ENCODE data around the gene UCN.
"Not testable (repeated sequence)": the region's sequence is repeated elsewhere in the genome, so short reads cannot be mapped to it uniquely, and the experiment has no call there.

The UCN gene, protein sequence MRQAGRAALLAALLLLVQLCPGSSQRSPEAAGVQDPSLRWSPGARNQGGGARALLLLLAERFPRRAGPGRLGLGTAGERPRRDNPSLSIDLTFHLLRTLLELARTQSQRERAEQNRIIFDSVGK

DNA sequence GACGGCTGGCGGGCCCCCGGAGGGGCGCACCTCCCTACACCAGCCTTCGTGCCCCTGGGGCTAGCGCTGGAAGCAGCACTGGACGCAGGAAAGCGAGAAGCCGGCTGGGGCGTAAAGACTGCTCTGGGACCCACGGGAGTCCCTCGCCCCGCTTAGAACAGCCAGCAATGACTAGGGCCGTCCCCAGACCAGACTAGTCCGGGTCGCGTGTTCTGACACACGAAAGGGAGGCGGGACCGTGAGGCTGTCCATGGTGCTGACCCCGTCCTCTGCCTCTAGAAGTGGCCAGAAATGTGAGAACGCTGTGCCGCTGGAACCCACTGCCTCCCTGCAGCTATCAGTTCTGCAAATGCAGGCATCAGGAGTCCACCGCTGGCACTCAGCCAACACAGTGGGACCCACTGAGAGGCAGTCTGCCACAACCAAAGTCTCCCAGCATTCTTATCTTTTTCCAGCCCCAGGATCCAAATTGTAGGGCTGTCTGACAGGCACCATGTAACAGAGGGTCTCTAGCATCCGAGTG is at the start of gene UCN:
Gene UCN, minus strand, starts transcription at position 87 of the 523 bp plus-strand sequence. CDS start 550 bp downstream, outside the sequence.
- peak; percentile 47 for DNase-seq (ENCODE audit: low spot score)

DNA sequence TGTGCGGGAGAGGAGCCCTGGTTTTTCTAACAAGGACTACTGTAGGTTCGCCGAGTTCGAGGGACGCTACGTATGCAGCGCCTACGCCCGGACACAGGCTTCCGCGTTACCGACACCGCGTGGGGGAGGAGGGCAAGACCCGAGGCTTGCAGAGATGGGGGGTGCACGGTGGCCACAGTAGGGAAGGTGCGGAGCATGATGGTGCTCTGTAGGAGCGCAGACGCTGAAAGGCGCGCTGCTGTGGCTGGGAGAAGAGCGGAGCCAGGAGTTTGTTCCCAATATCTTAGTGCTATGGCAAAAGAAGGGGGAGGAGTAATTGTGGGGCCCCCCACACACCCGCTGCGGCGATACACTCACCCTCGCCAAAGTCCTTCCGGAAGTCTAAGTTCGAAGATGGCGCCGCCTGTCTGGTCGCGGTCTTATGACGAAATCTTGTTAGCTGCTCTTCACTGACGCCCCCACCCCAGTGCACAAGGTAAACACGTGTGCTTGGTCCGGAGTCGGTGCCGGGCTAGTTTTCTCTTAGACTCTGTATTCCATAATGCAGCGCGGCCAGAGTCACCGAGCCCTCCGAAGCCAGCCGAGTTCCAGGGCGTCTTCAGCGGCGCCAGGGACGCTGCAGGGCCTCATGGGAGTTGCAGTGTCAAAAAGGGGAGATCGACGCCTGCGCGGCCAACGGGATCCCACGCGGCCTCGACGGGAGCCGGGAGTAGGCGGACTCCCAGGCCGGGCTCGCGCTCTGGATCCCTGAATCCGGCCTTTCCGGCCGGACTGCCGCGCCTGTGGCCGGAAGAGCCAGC is 48.3 kb upstream of the UCN start, which contains the start of gene GTF3C2:
Gene GTF3C2, minus strand, starts transcription at position 383 of the 800 bp plus-strand sequence. CDS start 13,210 bp downstream, outside the sequence.
- peak; percentile 96 for DNase-seq (ENCODE audit: low spot score)

DNA sequence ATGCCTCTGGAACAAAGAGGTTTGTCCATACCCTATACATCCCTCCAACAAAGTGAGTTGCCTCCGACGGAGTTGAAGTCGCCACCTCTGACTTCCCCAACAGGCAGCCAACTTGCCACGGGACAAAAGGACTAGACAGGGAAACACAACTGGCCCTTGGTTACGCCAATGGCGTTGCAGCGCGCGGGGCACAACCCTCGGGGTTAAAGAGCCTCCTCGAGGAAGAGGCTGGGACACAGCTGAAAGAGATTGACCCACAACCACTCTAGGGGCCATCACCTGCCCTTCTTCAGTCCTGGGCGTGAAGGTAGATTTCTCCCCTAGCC is 47.8 kb upstream of the UCN start:
- peak; percentile 65 for DNase-seq (ENCODE audit: low spot score)

DNA sequence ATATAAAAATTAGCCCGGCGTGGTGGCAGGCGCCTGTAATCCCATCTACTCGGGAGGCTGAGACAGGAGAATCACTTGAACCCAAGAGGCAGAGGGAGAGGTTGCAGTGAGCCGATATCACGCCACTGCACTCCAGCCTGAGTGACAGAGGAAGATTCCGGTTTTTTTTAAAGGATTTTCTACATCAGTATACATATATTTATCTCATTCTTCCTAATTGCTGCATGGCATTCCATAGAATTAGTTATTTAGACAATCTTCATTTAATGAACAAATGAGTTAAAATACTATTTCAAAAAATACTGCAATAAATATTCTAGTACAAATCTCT is 46.3 kb upstream of the UCN start:
- DNase-seq (ENCODE audit: low spot score) = no peak

DNA sequence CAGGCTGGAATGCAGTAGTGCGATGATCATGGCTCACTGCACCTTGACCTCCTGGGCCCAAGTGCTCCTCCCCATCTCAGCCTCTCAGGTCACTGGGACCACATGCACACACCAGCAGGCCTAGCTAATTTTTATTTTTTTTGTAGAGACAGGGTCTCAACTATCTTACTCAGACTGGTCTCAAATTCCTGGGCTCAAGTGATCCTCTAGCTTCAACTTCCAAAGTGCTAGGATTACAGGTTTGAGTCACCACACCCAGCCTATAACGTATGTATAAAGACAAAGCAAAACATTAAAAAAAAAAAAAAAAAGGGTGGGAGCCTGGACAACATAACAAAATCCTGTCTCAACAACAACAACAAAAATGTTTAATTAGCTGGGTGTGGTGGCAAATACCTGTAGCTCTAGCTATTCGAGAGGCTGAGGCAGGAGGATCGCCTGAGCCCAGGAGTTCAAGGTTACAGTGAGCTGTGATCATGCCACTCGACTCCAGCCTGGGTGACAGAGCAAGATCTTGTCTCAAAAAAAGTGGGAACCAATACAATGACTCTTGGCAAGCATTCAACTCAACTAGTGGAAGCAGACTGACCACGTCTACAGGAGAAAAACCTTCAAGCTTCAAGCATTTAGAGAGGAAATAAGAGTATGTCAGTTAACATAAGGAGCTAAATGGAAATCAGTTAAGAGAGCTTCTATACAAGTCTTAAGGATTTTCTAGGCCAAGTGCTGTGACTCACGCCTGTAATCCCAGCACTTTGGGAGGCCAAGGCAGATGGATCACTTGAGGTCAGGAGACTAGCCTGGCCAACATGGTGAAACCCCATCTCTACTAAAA is 45.7 kb upstream of the UCN start:
- DNase-seq (ENCODE audit: low spot score) = no peak

DNA sequence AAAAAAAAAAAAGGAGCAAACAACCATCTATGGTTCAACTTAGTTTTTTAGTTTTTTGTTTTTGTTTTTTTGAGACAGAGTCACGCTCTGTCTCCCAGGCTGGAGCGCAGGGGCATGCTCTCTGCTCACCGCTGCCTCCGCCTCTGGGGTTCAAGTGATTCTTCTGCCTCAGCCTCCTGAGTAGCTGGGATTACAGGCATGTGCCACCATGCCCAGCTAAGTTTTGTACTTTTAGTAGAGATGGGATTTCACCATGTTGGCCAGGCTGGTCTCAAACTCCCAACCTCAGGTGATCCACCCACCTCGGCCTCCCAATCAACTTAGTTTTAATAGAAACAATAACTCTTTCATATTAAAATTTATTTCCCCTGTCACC is 45.1 kb upstream of the UCN start:
- DNase-seq (ENCODE audit: low spot score) = not testable (repeated sequence)

DNA sequence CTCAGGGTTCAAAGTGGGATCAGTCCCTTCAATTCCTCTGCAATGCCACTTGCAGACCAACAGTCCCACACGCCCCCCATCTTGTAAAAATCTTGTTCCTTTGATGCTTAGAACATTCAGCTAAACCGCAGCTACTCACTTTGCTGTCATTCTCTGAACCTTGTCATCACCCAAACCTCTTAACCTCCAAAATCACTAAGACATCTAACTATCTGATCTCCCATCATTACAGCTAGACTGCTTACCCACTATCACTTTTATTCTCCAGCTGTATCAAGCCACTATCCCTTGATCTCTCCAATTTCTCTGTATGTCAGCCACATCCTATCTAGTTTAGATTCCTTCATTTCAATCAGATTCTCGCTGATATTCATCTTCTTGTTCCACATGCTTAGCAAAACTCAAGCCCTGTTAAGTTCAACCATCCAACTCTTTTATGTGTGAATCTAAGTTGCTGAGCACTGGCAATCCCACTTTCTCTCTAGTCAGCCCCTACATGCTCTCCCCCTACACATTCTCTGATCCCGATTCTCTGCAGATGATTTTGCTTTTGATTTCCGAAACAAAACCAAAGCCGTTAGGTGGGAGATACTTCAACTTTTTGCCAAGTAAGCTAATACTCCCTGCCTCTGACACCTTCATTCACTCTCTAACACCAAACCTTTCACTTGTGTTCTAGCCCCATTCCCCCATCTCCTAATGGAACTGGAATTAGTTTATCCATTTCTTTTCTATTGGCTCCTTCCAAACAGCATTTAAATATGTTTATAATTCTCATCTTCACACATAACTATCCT is 43.8 kb upstream of the UCN start:
- DNase-seq (ENCODE audit: low spot score) = no peak

DNA sequence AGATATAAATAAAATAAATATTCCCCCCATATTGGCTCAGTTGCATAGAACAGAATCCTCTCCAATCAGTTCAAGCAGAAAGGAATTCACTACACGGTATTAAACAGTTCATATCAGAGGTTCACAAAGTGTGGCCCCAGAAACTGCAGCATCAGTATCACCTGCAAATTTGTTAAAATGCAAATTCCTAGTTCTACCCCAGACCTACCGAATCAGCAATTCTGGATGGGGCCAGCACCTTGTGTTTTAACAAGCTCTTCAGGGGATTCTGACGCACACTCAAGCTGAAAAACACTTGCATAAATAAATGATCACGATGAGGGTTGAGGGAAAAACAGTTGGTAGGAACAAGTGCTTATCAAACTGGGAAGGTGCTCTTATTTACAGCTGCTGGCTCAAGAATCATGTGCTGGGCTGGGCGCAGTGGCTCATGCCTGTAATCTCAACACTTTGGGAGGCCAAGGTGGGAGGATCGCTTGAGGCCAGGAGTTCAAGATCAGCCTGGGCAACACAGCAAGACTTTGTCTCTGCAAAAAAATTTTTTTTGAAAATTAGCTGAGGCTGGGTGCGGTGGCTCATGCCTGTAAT is 42.0 kb upstream of the UCN start:
- DNase-seq (ENCODE audit: low spot score) = no peak

DNA sequence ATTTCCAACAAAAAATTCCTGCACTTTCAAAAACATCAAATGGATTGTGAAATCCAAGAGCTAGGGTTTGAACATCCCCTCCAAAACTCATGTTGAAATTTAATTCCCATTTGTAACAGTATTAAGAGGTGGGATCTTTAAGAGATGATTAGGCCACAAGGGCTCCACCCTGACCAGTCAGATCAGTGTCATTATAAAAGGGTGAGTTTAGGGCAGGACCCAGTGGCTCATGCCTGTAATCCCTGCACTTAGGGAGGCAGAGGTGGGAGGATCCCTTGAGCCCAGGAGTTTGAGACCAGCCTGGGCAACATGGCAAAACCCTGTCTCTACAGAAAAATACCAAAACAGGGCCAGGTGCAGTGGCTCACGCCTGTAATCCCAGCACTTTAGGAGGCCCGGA is 39.4 kb upstream of the UCN start:
- no peak for DNase-seq (ENCODE audit: low spot score)

DNA sequence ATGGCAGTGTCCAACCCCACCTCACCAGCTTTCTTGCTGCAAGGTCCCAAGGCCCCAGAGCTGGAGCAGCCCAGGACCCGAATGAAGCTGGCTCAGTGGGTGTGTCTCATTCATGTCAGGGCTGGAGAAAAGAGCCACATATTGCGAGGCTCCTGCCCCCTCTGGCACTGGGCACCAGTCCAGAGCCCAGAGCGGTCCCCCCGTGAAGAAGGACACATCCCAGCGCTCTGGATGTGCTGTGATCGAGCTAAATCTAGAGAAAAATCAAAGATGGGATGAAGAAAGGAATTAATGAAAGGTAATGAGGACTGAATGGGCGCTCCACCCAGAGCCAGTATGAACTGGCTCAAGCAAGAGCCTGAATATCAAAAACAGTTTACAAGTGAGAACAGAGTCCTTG is 27.9 kb upstream of the UCN start:
- no peak for DNase-seq (ENCODE audit: low spot score)

DNA sequence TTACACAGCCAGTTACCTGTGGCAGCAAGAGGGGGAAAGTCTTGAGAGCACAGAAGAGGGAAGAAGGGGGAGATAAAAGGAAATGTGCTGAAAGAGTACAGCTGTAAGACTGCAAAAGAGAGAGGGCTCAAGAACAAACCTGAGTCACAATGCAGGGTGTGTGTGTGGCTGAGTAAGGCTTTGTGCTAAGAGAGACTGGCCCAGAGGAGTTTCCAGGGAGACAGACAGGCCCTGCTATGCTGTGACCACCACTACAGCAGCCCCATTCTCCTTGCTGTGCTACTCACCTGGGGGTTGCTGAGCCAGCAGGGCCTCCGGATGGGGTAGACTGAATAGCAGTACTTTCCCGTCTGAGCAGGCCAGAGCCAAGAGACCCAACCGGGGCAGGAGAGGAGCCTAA is 27.1 kb upstream of the UCN start:
- DNase-seq (ENCODE audit: low spot score) = no peak

DNA sequence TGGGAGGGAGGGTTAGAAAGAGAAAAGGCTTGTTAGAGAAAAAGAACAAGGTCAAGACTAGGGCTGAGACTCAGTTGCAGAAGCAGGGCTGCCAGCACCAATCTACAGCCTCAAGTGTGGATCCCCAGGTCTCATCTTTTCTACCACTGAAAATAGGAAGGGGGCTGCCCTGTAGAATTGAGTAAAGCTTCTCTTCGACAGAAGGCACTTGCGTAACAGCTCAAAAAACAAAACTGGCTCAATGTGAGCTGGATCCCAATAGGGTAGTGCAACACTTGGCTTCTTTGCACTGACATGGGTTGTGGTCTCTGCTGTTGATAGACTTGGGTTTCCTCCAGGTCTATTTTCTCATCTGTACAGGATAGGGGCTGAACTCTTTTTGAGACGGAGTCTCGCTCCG is 16.5 kb upstream of the UCN start:
- DNase-seq (ENCODE audit: low spot score) = no peak

DNA sequence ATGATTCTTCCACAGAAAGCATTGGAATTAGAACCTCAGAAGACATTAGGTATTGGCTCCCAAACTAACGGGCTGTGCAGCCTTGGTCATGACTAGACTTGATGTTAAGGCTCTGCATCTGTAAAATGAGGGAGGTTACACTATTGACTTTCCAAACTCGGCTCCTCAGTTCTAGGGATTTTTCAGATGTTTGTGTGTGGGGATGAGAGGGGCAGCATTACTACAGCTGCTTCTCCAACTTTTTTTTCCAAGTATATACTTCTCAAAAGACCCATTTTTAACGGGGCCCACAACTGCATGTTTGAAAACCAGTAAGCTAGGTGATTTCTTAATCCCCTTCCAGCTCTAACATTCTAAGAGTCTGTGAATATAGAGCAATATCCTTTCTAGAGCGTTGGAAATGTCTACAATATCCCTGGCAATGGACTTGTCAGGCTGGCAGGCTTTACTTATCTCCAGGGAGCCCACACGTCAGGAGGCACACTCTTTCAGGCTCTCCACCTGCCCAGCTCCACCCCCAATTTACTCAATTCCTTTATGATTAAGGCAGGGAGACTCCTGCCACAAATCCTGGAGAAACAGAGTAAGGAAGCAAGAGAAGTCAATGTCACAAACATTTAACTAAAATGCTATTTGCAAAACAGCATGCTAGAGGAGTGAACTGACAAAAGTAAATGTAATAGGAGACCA is 15.5 kb upstream of the UCN start:
- DNase-seq (ENCODE audit: low spot score) = no peak

DNA sequence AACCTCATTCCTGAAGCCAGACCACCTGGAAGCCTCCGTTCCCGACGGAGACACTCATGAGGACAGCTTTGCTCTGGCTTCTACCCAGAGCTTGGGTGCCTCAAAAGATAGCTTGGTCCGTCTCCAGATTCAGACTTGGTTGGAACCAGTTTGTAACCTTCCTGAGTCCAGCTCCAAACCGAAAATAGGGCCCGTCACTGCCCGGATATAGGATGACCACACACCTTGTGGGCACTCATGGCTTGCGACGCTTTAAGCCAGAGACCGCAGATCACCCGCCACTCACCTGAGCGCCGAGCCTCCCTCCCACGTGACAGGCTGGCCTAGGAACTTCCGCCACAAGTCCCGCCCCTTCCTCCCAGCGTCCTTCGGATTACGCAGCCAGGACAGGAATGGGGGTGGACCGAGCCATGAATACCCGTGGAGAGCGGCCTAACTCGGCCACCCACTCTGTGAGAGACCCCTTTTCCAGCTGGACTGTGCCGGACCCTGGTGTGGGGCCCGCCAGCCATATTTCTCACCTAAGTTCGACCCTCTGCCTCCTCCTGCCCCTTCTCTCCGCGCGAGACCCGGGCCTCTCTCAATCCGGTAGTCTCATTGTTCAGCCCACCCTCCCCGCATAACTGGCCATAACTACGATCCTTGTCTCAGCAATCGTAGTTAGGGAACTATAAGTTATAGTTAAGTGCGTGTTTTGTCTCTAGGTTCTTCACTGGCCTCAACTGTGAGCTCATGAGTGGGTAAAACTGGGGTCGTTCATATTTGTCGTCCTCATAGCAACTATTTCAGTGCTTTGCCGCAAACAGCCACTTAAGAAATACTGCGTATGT is 14.7 kb upstream of the UCN start, which contains the start of gene MPV17:
Gene MPV17, minus strand, starts transcription at position 332 of the 830 bp plus-strand sequence. CDS start 580 bp downstream, outside the sequence.
- DNase-seq (ENCODE audit: low spot score) = peak; percentile 97

DNA sequence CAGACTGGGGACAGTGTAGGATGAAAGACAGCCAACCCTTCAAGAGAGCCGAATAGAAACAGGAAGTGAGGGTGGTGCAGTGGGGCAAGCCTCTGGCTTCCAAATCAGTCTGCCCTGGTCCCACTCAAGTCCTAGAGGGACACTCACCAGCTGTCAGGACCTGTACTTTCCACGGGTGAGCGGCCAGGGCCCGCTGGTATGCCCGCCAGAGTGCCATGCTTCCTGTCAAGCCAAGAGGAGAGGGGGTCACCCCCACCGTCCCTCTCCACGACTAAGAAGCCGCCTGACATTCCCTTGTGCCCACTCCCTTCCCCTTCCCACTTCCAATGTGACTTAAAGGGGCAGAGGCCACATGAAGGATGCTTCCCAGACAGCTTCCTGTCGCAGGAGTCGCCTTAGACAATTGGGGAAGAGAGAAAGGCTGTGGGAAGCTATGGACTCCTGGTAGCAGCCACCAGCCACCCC is 14.1 kb upstream of the UCN start:
- DNase-seq (ENCODE audit: low spot score) = no peak

DNA sequence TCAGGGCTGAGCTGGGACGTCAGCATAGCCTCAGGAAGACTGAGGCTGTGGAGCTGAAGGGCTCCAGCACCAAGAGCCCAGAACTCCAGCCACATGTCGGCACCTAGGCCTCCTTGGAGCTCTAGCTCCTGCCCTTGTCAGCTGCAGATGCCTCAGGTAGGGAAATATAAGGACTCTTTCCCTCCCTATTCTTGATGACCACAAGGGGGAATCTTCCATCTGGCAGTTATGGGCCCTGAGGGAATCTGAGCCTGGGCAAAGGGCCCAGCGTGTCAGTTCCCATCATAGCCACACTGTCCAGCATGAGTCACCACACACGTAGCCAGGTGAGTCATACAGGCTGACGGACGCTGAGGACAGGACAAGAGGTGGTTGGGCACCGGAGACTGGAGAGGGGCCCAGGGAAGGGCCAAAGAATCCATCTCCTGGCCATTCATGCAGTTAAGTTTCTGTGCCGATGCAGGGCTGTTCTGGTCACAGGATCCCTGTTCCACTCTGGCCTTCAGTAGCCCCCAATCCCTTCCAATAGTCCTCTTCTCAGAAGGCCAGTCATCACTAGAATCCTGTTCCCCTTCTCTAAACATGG is 12.8 kb upstream of the UCN start:
- peak; percentile 97 for DNase-seq (ENCODE audit: low spot score)

DNA sequence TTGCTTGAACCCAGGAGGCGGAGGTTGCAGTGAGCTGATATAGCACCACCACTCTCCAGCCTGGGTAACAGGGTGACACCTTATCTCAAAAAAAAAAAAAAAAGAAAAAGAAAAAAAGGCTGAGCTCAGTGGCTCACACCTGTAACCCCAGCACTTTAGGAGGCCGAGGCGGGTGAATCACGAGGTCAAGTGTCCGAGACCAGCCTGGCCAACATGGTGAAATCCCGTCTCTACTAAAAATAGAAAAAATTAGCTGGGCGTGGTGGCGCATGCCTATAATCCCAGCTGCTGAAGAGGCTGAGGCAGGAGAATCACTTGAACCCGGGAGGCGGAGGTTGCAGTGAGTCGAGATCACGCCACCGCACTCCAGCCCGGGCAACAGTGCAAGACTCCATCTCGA is 11.6 kb upstream of the UCN start:
- not testable (repeated sequence) for DNase-seq (ENCODE audit: low spot score)

DNA sequence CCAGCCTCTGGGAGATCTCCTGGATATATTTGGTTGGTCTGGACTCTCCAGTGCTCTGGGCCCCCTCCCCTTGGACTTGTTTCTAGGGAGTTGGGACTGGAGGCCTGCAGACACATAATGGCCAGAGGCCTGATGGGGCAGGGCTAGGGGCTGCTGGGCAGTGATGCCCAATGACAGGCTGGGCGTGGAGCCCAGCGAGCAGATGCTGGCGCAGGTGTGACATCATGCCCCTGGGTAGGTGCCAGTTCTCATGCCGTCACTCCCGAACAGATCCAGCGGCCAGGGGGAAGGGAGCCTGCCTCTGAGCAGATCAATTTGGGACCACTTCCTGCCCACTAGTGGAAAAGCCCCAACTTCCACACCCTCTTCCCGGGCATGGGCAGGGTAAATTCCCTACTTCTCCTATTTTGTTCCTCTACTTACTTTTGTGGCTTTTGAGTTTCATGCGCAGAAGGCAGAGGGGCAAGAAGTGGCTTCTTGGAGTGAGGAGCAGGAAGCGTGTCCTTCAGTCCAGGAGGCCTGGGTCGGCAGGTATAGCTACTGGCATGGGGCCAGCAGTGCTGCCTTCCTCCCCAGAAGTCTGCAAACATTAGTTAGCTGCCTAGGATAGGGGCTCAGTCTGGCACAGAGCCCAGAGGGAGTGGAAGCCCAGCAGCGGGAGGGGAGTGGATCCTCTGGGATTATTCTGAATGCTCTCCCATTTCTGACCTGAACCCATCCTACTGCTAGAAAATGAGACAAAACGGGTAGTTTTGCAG is 8.6 kb upstream of the UCN start:
- no peak for DNase-seq (ENCODE audit: low spot score)

DNA sequence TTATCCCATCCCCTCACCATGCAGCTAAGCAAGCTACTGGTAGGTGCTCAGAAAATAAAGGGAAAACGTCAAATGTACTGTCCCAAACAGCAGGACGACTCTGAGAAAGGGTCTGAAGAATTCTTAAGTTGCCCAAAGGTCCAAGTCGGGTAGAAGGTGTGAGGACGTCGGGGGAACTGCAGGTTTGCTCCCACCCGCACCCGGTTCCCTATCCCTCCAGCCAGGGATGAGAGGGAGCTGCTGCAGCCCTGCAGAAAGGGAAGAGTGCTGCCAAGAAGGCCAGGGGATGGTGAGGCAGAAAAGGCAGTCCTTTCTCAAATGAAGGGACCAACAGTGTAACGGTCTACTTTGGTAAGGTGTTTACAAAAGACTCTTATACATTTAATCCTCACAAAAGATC is 6.9 kb upstream of the UCN start:
- DNase-seq (ENCODE audit: low spot score) = no peak
